ENCODE data around the gene DCT. TPM values are rescaled to one million over a fixed set of nuclear protein-coding genes. Genes with fewer than 3 reads are reported as not detected.
A peak's percentile ranks its signal among the peaks of the same experiment; 100 is the strongest.

DCT gene
- total RNA-seq, 1 donor from 2014 or later, result not detected

DNA sequence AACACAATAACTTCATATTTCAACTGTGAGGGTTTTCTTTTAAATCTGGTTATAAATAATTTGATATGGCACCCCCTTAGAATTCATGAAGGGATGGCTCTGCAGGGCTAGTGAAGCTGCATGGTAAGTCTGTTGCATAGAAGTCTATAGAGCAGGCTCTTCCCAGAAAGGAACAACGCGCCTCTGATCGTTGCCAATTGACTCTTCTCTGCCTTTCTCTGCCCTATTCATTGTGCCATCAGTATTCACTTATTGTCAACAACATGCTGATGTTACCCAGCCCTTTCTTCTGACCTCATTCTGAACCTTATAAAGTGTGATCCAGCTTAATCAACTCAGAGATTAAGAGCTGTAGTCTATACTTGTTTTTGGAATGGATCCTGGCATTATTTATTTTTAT is 16.3 kb upstream of the DCT start:
- Mint-ChIP-seq H3K4me3 (ENCODE audit: unreplicated experiment) (no peak overlapping the region), H3K9me3 (ENCODE audit: low read depth) (peaks cover 26% of the 10 kb centered on the region), H3K4me1 (ENCODE audit: low read depth) (no peaks in the 10 kb centered on the region), H3K27me3 (ENCODE audit: low read depth) (peaks cover 6% of the 10 kb centered on the region), H3K27ac (ENCODE audit: unreplicated experiment) (no peak overlapping the region), H3K36me3 (ENCODE audit: low read depth) (no peaks in the 10 kb centered on the region)
- no peak for DNase-seq (ENCODE audit: low spot score)
- TF ChIP-seq, protein P1, sequence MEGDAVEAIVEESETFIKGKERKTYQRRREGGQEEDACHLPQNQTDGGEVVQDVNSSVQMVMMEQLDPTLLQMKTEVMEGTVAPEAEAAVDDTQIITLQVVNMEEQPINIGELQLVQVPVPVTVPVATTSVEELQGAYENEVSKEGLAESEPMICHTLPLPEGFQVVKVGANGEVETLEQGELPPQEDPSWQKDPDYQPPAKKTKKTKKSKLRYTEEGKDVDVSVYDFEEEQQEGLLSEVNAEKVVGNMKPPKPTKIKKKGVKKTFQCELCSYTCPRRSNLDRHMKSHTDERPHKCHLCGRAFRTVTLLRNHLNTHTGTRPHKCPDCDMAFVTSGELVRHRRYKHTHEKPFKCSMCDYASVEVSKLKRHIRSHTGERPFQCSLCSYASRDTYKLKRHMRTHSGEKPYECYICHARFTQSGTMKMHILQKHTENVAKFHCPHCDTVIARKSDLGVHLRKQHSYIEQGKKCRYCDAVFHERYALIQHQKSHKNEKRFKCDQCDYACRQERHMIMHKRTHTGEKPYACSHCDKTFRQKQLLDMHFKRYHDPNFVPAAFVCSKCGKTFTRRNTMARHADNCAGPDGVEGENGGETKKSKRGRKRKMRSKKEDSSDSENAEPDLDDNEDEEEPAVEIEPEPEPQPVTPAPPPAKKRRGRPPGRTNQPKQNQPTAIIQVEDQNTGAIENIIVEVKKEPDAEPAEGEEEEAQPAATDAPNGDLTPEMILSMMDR (IDR thresholded peaks at IDR 0.05), result no peak

DNA sequence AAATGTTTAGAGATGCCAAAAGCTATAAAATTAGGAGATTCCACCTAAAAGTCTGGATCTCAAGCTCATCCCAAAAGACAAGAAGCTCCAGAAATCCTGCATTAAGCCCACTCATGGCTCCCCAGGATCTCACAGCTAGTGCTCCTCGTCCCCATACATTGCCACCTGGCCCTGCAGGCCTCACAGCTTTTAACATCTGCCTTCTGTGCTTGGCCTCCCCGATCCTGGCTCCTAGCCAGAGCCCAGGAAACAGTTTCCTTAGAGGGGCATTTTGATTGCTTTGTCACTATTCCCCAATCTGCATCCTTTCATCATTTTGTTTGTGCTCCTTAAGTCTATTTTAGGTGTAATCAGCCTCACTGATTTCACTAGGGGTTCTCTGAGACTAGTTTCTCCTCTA is 14.5 kb upstream of the DCT start:
- H3K27me3 Mint-ChIP-seq (ENCODE audit: low read depth), result peaks cover 6% of the 10 kb centered on the region
- TF ChIP-seq, protein P1 (IDR thresholded peaks at IDR 0.05), result no peak
- no peak overlapping the region for H3K4me3 Mint-ChIP-seq (ENCODE audit: unreplicated experiment)
- H3K36me3 Mint-ChIP-seq (ENCODE audit: low read depth), result no peaks in the 10 kb centered on the region
- peaks cover 26% of the 10 kb centered on the region for H3K9me3 Mint-ChIP-seq (ENCODE audit: low read depth)
- no peaks in the 10 kb centered on the region for H3K4me1 Mint-ChIP-seq (ENCODE audit: low read depth)
- no peak overlapping the region for H3K27ac Mint-ChIP-seq (ENCODE audit: unreplicated experiment)
- DNase-seq (ENCODE audit: low spot score), result no peak

GRCh38 chr13:94487043-94487442 is 7.6 kb upstream of the DCT start:
- DNase-seq (ENCODE audit: low spot score), result no peak
- H3K4me1 Mint-ChIP-seq (ENCODE audit: low read depth), result peaks cover 4% of the 10 kb centered on the region
- peaks cover 24% of the 10 kb centered on the region for H3K27me3 Mint-ChIP-seq (ENCODE audit: low read depth)
- H3K36me3 Mint-ChIP-seq (ENCODE audit: low read depth), result no peaks in the 10 kb centered on the region
- no peak overlapping the region for H3K4me3 Mint-ChIP-seq (ENCODE audit: unreplicated experiment)
- peaks cover 9% of the 10 kb centered on the region for H3K9me3 Mint-ChIP-seq (ENCODE audit: low read depth)
- no peak overlapping the region for H3K27ac Mint-ChIP-seq (ENCODE audit: unreplicated experiment)
- TF ChIP-seq, protein P1 (IDR thresholded peaks at IDR 0.05), result no peak

- Mint-ChIP-seq H3K36me3 (ENCODE audit: low read depth) (no peaks in the 10 kb centered on the region), H3K27me3 (ENCODE audit: low read depth) (peaks cover 22% of the 10 kb centered on the region), H3K27ac (ENCODE audit: unreplicated experiment) (no peak overlapping the region)
Measured at GRCh38 chr13:94483970-94484369, 4.5 kb upstream of the DCT start.

GRCh38 chr13:94481941-94482340 is 2.5 kb upstream of the DCT start:
- DNase-seq (ENCODE audit: low spot score), result no peak
- TF ChIP-seq, protein P1 (IDR thresholded peaks at IDR 0.05), result no peak
- Mint-ChIP-seq H3K4me1 (ENCODE audit: low read depth) (peaks cover 18% of the 10 kb centered on the region), H3K36me3 (ENCODE audit: low read depth) (no peaks in the 10 kb centered on the region), H3K9me3 (ENCODE audit: low read depth) (peaks cover 4% of the 10 kb centered on the region), H3K27ac (ENCODE audit: unreplicated experiment) (peak overlapping the region; percentile 30), H3K27me3 (ENCODE audit: low read depth) (peaks cover 15% of the 10 kb centered on the region), H3K4me3 (ENCODE audit: unreplicated experiment) (no peak overlapping the region)

More at GRCh38 chr13:94483970-94484369, 4.5 kb upstream of the DCT start:
- peaks cover 4% of the 10 kb centered on the region for H3K9me3 Mint-ChIP-seq (ENCODE audit: low read depth)
- TF ChIP-seq, protein P1 (IDR thresholded peaks at IDR 0.05), result no peak
- no peak overlapping the region for H3K4me3 Mint-ChIP-seq (ENCODE audit: unreplicated experiment)
- no peak for DNase-seq (ENCODE audit: low spot score)
- H3K4me1 Mint-ChIP-seq (ENCODE audit: low read depth), result peaks cover 18% of the 10 kb centered on the region
